Stimulated activated CD4-positive, alpha-beta T cell treated with anti-CD3 and anti-CD28 coated beads, Interleukin-1b, Interleukin-23, amount 100 ng/mL, for 1 hour (primary cell): ENCODE results near the gene ENTPD8.
A peak's percentile ranks its signal among the peaks of the same experiment; 100 is the strongest.
"Not testable (repeated sequence)": the region's sequence is repeated elsewhere in the genome, so short reads cannot be mapped to it uniquely, and the experiment has no call there.

ENCODE experiments used
- DNase-seq, 2 donors: peaks; one replicate each; pipeline ENCODE4 v3.0.0-alpha.2; 2020; ENCODE audit warnings: low read depth in 2 of 2

ENTPD8 gene

DNA sequence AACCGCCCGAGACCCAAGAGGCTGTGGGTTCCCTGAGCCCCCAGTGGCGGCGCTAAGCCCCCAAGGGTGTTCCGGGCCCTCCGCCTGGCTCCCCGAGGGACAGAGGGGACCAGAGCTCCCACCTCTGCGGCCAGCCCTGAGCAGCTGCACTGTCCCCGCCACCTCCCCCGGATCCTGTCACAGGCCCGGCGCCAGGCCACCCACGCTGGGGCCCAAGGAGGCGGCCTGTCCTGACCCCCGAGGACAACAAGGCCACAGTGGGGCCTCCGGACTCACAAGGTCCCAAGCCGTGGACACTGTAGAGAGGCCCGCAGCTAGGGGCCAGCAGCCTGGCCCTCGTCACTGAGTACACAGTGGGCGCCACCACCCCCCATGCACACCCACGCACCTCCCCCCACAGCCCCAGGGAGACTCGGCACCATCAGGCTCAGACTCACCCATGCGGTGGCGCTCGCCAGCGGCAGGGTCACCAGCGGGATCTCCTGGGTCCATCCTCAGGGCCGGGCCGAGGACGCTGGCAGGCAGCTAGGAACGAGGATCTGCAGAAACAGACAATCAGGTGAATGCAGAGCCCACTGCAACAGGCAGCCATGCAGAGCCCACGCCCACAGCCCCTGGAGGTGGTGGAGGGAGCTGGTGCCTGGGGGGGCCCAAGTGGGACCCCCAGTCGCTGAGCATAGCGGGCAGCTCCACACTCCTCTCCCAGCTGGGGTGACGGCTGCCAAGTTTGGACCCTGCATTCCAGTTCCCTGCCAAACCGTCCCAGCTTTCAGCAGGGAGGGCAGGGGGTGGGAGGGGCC lies 46.1 kb downstream of the ENTPD8 start:
- no peak for DNase-seq

DNA sequence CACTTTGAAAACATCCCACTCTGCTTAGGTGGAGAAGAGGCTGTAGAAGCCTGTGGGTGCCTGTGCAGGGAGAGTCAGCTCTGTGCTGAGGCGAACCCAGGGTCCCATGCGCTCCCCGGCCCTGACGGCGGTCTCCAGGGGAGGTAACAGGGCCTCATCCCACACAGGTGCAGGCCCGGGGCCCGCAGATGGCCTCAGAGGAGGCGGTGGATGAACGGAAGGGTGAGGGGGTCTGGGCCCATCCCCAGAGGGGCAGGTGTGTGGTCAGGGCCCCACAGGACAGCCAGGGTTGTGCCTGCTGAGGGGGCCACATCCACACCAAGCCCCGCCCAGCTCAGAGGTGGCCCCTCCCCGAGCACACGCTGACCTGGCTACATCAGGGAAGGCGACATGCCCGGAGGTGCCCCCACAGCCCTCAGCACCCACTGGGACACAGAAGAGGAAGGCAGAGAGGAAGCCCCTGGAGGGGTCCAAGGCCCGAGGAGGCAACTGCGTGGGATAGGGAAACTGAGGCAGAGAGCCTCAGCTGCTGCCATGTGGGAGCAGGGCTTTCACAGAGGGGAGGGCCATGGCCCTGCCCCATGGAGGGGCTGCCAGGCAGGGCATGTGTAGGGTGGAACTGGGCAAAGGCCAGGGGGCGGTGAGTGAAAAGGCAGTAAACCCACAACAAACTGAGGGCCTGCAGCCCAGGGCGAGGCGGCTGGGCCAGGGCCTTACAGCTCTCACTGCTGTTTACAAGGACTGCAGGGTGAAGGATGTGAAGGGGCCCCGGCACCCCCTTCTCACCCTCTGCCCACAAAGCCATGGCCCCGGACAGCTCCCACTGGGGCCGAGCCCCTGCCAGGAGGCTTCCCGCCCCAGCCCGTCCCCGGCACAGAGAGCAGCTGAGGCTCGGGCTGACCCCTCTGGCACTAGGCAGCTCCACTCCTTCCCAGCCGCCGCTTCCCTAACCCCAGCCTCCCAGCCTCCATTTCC lies 47.7 kb downstream of the ENTPD8 start:
- DNase-seq = no peak

DNA sequence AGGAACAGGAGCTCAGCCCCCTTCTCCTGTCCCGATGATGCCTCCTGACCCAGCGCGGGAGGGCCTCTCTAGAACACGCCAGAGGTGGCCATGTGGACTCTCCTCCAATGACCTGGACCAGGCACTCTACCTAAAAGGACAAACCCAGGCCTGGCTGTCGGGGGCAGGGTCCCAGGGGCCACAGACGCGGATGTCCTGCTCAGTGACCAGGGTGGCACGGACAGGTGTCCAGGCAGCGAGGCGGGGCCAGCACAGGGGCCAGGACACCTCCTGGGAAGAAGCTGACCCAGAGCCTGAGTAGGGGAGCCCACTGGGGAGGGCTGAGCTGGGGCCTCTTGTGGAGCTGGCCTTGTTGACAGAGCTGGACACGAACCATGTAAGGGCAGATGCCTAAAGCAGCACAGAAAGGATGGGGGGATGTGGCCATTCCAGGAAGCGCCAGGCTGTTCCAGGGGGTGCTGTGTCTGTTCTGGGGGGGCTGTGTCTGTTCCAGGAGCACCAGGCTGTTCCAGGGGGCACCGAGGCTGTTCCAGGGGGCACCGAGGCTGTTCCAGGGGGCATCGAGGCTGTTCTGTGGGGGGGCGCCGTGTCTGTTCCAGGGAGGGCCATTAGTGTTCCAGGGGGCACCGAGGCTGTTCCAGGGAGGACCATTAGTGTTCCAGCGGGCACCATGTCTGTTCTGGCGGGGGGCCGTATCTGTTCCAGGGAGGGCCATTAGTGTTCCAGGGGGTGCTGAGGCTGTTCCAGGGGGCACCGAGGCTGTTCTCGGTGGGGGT lies 48.7 kb downstream of the ENTPD8 start:
- no peak for DNase-seq

GRCh38 chr9:137391411-137391754 lies 49.8 kb downstream of the ENTPD8 start:
- DNase-seq = no peak

DNA sequence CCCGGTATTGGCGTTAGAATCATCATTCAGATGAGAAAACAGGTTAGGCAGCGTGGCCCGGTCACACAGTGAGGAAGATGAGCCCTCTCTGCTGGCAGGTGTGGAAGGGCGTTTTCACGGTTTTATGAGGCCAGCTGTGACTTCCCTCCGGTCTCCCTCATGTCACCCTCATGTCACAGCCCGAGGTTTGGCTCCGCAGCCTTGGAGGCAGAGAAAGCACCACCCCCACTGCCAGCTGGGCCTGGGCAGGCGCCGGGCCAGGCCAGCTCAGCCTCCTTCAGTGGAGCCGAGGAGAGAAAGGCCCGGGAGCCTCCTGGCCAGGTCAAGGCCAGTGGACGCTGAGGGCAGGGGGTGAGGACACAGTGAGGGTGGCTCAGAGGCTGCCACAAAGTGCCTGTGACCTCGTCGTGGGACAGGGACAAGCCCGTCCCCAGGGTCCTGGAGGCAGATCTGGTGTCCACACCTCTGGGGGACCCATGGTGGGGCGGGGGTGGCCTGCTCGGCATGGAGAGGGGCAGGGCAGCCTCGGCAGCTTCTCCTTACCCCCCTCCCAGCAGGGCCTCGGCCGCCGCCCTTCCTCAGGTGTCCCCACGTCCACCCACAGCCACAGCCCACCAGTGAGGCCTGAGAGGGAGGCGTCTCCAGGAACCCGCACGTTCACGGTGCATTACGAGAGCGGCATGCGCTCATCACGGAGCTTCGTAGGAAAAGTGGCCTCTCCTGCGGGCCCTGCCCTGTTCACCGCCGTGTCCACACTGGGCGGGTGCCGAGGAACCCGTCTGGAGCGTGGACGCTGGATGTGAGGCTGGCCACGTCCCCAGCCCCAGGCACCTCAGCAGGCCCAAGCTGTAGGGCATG lies 50.4 kb downstream of the ENTPD8 start:
- DNase-seq = no peak

DNA sequence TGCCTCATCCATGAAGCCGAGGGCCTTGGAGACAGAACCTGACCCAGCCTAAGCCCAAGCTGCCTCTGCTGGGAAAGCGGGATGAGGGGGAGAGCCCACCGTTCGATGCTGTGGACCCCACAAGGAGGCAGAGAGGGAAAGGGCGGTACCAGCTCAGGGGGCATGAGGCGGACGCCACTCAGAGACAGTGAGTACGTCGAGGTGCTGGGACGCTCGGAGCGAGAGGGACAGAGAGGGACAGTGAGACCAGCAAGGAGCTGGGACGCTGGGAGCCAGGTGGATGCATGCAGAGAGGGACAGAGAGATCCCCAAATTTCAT lies 51.8 kb downstream of the ENTPD8 start:
- no peak for DNase-seq

DNA sequence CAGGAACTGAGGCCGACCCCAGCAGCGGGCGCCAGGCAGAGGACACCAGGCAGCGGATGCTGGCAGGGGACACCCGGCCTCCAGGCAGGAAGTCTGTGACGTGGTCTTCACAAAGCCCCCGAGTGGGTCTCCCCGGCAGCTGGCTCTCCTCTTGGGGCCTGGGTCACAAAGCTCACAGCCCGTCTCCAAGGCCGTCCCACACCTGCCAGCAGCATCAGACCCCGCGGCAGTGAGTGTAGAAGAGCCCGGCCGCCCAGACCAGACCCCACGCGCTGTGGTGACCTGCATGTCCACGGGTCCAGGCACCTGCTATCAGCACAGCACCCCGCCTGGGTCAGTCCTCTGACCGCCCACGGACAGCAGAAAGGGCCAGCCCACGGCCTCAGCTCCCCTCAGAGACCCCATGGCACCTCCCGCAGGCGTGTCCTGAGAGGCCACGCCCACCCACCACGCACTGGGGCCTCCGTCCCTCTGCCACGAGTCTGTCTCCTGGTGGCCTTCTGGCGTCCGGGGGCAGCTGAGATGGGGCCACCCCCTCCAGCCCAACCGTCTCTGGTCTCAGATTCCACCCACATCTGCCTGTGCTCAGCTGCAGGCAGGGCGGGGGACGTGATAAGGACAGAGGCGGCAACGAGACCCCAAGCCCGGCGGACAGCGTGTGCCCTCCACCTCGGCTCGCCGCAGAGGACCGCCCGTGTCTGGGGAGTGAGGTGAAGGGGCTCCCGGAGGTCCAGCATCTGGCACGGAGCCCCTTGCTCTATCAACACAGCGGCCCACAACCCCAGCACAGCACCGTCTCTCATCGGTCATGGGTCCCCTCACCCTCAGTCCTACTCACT lies 52.3 kb downstream of the ENTPD8 start:
- DNase-seq = no peak

GRCh38 chr9:137387891-137388560 lies 53.1 kb downstream of the ENTPD8 start:
- no peak for DNase-seq

- DNase-seq = peak in 1 of 2 donors; percentile 5
Measured at GRCh38 chr9:137387114-137387890, 53.9 kb downstream of the ENTPD8 start.

DNA sequence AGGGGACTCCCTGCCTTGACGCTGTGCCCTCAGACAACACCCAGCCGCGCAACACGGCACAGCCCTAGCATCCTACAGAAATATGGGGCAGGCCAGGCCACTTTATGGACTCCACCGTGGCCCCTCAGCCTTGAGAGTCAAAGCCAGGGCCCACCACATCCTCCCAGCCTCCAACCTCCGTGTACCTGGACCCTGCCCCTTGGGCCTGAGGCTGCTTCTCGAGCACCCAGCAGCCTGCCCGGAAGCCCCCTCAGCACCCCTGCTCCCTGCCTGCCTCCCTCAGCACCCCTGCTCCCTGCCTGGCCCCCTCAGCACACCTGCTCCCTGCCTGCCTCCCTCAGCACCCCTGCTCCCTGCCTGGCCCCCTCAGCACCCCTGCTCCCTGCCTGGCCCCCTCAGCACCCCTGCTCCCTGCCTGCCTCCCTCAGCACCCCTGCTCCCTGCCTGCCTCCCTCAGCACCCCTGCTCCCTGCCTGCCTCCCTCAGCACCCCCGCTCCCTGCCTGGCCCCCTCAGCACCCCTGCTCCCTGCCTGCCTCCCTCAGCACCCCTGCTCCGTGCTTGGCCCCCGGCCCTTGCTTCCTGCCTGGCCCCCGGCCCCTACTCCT lies 54.5 kb downstream of the ENTPD8 start:
- DNase-seq = not testable (repeated sequence)

DNA sequence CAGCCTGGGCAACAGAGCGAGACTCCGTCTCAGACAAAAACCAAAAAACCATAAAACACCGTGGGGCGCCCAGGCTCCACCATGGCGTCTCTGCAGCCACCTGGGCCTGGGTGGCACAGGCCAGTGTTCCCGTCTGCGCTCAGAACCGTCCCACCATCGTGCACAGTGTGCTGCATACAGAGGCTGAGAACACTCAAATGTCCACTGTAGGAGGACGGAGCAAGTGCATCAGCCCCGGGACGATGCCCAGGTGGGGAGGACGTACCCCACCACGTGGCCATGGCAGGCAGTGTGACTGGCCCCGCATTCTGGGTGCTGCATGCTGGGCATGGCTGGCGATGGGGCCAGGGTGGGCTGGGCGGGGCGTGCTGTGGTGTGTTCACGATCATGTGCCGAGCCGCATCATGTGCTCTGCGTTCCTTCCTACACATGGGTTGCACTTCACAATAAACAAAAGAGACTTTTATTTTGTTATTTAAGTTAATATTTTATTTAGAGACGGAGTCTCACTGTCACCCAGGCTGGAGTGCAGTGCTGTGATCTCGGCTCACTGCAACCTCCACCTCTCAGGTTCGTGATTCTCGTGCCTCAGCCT lies 56.0 kb downstream of the ENTPD8 start:
- no peak for DNase-seq
